HL-60/S4 (cell line): ENCODE measurements around the gene DNAAF3.
"Not testable (repeated sequence)": the region's sequence is repeated elsewhere in the genome, so short reads cannot be mapped to it uniquely, and the experiment has no call there.

Experiments used
- in situ Hi-C: fragments of 300-500 bp; cut with MboI; formaldehyde crosslinking; loops from 2 replicates; pipeline ENCODE4 v1.14.3; 2022; ENCODE audit warnings: low sequenced_read_pairs

DNAAF3 gene

DNA sequence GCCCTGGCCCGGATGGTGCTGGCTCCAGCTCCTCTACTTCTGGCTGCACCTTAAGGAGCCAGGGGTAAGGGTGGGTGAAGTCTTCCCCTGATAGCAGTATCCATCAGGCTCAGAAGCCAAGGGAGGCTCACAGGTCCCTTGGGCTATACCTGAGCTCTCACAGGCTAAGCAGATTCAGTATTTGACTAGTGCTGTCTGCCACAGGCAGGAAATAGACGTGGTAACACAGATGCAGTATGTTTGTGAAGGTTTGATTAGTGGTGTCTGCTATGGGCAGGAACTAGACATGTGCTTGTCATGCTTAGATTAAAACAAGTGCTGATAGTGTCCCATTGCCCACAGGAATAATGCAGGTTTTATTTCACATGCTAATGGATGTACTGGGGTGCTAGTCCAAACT, 9.7 kb upstream of the DNAAF3 start:
- in situ Hi-C loops = no loop called here

- in situ Hi-C loops = no loop called here
Measured at GRCh38 chr19:55175117-55175867, 8.9 kb upstream of the DNAAF3 start.

- in situ Hi-C loops = no loop called here
Measured at GRCh38 chr19:55174425-55175116, 8.2 kb upstream of the DNAAF3 start.

DNA sequence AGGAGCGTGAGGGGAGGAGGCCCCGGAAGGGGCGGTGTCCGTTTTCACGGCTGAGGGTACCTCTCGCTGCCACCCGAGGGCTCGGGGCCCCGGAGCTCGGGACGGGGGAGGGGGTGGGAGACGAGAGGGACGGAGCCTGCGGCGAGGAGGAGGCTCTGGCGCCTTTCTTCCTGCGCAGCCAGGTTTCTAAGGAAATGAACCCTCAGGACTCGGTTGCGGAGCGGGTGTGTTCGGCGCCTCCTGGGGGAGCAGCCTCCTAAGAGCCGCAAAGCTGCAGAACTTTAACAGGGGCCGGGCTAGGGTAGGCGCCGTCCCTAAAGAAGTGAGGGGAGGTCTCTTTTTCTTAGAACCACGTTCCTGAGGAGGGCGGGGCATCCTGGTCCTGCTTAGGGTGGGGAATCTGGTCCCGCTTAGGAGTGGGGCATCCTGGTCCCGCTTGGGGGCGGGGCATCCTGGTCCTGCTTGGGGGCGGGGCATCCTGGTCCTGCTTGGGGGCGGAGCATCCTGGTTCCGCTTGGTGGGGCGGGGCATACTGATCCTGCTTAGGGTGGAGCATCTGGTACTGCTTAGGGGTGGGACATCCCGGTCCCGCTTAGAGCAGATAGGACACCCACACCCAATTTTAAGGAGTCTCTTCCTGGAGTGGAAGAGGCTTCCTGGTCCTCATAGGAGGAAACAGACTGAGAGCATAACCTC, 7.4 kb upstream of the DNAAF3 start:
- in situ Hi-C loops = no loop called here

DNA sequence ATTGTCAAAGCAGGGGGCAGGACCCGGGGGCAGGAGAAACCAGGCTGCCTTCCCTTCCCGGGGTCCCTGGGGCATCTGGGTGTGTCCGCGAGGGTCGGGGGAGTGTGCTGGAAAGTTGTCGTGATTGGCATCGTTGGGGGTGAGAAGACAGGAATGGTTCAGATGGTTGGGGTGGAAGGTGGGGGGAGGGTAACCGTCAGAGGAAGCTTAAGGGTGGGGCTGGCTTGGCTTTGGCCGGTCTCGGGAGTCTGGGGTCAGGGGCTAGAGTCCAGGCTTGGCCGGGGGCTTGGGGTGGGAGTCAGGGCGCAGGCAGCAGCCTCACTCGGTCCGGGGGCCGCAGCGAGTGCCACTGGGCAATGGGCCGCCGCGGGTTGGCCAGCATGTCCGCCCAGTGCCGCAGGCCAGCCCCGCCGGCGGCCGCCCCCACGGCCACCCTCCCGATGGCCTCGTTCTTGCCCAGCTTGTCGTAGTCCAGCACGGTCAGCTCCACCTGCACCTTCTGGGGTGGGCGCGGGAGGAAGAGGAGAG, 6.8 kb upstream of the DNAAF3 start:
- in situ Hi-C loops = no loop called here

DNA sequence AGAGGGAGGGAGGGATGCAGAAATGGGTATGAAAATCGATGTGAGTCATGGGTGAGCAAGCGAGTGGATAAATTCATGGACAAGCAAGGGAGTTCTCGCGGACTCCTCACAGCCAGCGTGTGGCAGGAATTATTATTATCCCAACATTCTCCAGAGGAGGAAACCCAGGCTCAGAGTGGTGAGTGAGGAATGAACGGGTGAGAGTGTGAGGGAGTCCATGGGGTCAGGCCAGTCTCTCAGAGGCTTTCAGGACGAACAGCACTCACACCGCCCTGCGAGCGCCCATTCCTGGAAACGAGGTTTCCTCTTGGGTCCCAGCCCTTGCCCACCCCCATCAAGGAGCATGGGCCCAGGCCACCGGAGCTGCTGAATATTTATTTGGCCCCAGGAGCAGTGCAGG, 6.3 kb upstream of the DNAAF3 start:
- in situ Hi-C loops = no loop called here

GRCh38 chr19:55172318-55172717, 5.9 kb upstream of the DNAAF3 start:
- in situ Hi-C loops = not testable (repeated sequence)

- in situ Hi-C loops = no loop called here
Measured at GRCh38 chr19:55171440-55171839, 5.0 kb upstream of the DNAAF3 start.

- in situ Hi-C loops = no loop called here
Measured at GRCh38 chr19:55169136-55169535, 2.7 kb upstream of the DNAAF3 start.

DNA sequence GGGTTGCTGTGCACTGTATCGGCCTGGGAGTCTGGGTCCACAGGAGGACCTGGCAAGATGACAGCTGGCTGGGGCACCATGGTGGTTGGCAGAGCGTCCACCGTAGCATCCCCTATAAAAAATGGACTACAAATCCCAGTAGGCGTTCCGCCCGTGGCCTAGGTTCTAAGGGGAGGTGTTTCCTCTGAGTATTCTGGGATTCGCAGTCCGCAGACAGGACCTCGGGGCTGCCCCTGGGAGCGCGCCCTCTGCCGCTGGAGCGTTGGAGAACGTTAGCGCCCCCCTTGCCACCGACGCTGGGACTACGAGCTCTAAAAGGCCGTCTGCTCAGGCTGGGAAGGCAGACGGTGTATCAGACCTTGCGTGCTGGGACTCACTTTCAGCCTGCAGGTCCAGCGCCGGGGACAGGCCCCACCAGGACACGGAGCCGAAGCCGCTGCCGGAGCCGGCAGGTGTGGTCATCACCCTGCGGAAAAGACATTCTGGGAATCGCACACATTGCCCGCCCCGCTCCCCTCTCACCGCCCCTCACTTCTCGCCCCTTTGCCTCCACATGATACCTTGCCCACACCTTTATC, 372 bp downstream of the DNAAF3 start:
- in situ Hi-C loops = no loop called here

DNA sequence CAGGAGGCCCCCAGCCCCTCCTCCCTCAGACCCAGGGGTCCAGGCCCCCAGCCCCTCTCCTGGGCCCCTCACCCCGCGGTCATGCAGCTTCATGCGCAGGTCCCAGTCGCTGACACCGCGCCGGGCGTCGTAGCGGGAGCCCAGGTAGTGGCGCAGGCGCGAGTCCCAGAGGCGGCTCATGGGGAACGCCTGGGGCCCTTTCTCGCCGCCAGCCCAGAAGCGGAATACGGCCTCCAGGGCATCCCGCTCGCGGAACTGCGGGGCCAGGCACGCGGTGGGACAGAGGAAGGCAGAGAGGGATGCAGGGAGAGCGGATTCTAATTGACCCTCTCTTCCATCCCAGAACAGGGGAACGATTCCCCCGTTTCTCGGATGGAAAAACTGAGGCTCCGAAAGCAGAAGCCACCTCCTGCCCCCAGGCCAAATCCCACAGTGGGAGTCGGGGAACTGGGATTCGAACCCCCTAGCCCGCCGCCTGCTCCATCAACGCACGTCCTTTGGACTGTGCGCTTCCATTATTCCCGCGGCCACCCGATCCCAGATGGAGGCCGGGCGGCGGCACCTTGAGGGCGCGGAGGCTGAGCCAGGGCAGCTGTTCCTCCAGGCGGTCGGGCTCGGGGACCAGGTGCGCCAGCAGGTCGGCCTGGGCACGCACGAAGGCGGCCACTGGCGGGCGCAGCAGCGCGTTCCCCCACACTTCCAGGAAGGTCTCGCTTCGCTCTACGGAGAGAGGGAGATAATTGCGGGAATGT, 4.7 kb downstream of the DNAAF3 start:
- in situ Hi-C loops = no loop called here

DNA sequence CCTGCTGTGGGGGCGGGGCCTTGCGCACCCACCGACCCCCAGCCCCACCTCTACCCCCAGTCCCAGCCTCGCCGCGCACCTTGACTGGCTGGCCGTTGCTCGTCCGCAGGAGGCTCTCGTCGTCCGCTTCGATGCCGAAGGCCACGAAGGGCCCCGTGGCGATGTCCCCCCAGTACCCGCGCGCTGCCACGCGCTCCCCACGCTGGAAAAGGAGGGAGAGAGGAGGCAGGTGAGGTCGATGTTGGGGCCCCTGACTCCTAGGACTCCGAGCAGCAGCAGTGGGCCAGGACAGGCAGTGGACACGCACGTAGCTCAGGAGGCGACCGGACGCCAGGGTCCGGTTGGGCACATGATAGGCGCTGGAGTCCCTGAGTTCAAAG, 5.4 kb downstream of the DNAAF3 start:
- in situ Hi-C loops = no loop called here

DNA sequence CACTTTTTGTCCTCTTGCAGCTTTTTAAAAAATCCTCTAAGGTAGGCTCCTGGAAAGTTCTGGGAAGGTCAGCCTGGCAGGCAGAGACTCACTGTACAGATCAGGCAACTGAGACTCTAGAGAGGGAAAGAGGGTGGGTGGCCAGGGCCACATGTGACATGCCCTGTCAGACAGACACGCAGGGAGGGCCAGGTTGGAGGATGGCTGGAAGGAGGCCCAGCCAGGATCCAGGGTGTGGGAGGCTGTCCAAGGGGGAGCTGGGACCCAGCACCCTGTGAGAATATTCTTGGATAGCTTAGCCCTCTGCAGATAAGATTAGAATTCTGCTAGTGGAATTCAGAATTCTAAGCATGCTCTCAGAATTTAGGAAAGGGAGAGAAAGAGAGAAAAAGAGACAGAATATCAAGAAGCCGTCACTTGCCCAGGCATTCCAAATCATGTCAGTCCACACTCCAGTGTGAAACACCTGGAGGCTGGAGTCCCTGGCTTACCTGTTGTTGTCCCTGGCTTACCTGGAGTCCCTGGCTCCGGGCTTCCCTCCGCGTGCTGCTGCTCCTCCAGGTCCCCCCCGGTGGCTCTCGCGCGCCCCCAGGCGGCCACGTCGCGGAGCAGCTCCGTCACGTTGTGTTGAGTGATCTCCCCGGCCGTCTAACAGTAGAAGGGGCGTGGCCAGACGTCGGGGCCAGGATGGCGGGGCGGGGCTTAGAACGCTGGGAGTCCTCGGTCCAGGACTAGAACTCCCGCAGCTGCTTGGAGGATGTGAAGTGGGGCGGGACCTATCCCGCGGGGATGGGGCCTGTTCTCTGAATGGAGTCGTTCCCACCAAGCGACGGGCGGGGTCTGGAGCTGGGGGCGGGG, 6.1 kb downstream of the DNAAF3 start:
- in situ Hi-C loops = no loop called here

- in situ Hi-C loops = no loop called here
Measured at GRCh38 chr19:55158848-55159749, 7.3 kb downstream of the DNAAF3 start.

- in situ Hi-C loops = no loop called here
Measured at GRCh38 chr19:55158423-55158822, 8.0 kb downstream of the DNAAF3 start.

DNA sequence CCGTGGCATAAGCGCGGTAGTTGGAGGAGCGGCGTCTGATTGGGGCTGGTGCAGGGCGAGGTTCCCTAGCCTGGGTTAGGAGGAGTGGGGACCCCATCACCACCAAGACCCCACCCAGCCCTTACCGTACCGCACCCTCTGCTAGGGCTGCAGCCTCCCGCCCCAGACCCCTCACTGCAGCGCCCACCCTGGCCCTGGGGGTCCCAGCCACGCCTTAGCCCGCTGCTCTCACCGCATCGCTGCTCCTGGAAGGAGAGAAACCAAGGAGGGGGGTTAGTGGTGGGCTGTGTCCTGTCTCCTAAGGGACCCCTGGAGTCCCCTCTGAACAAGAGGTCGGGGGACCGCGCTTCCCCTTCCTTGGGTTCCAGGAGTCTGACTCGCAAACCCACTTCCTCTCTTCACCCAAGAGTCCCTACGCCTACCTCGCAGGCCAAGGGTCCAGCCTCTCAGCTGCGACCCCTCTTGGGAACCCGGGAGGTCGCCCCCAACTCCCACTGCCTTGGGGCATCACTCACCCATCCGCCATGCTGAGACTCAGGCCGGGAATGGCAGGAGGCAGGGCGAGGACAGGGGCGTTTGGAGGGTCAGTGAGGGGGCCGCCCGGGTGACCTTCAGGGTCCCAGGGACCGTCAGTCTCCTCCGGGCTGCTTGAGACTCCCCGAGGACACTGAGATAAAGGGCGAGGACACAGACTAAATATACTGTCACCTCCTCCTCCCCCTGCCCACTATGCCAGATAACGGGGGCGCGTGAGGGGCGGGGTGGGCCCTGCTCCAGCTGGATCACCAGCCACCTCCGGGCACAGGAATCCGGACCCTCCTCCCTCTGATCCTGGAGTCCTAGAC, 9.1 kb downstream of the DNAAF3 start, which contains the start of gene TNNI3:
TSS of gene TNNI3 (minus strand) at position 669 of the 845 bp plus-strand sequence. CDS start at position 526, 143 bp downstream.
- in situ Hi-C loops = no loop called here

DNA sequence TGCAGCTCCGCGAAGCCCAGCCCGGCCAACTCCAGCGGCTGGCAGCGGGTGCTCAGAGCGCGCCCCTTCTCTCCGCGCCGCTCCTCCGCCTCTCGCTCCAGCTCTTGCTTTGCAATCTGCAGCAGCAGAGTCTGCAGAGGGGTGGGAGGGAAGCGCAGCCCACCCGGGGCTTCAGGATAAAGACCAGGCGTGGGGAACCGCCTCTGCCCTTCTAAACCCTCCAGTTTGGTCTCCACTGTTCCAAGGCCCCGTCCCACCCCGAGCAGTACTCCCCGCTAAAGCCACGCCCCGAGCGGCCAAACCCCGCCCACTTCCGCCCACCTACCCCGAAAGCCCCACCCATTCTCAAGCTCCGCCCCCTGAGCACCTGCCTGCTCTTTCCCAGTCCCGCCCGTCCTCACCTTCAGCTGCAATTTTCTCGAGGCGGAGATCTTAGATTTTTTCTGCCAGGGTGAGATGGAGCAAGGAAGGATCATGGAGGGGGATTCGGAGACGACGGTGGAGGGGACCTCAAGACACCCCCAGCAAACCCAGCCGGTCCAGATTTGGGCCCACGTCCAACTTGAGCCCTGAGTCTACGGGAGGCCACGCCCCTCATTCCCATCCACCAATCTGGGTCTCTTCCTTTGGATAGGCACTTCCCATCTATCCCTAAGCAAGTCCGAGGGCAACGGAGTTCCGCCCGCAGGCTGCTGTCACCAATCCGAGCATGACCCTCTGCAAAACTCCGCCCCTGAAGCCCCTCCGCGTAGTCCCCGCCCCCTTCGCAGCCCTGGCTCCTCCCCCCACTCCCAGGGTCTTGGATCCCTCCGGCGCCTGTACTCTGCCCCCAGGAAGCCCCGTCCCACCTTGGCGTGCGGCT, 10.0 kb downstream of the DNAAF3 start:
- in situ Hi-C loops = no loop called here
